Activated T-helper 2 cell treated with anti-CD3 and anti-CD28 coated beads, Interferon-gamma antibody, Interleukin-2, Interleukin-4, amounts not matched to agents 10 μg/mL and 5 μg/mL and 100 μg/mL, durations not matched to agents 14 hours and 24 hours and 36 hours (primary cell): ENCODE measurements around the gene BICRAL. TPM values are rescaled to one million over a fixed set of nuclear protein-coding genes. Genes with fewer than 3 reads are reported as not detected.
"Not testable (repeated sequence)": the region's sequence is repeated elsewhere in the genome, so short reads cannot be mapped to it uniquely, and the experiment has no call there.

Experiments
- DNase-seq: peaks from one replicate; pipeline ENCODE4 v3.0.0; 2021; ENCODE audit warnings: low spot score
- H3K27ac Mint-ChIP-seq: one replicate; pipeline ENCODE4 v1.8.0; 2021; ENCODE audit warnings: mixed read lengths
- H3K27me3 Mint-ChIP-seq: one replicate; pipeline ENCODE4 v1.8.0; 2021; ENCODE audit warnings: low read depth, mixed read lengths
- H3K36me3 Mint-ChIP-seq: one replicate; pipeline ENCODE4 v1.8.0; 2021; ENCODE audit warnings: low read depth, mixed read lengths
- H3K4me1 Mint-ChIP-seq: one replicate; pipeline ENCODE4 v1.8.0; 2021; ENCODE audit warnings: low read depth, mixed read lengths
- H3K4me3 Mint-ChIP-seq: one replicate; pipeline ENCODE4 v1.8.0; 2021; ENCODE audit warnings: low read depth, mild to moderate bottlenecking, moderate library complexity, mixed read lengths
- H3K9me3 Mint-ChIP-seq: one replicate; pipeline ENCODE4 v1.8.0; 2021; ENCODE audit warnings: mixed read lengths
- intact Hi-C: fragments of 100-400 bp; cut with micrococcal nuclease; formaldehyde crosslinking; loops from one replicate; pipeline ENCODE4 v1.15.1; 2023
- total RNA-seq: library from RNA; stranded (reverse); gene quantifications from 2 replicates; pipeline ENCODE4 v1.2.3, GENCODE V29; 2022

BICRAL gene
- total RNA-seq, 1 donor from 2014 or later = 14.4 TPM

- DNase-seq = no peak
- H3K27ac Mint-ChIP-seq = no peak overlapping the region
- peaks cover 39% of the 10 kb centered on the region for H3K4me1 Mint-ChIP-seq
- peaks cover 32% of the 10 kb centered on the region for H3K36me3 Mint-ChIP-seq
- H3K4me3 Mint-ChIP-seq = no peak overlapping the region
- no peaks in the 10 kb centered on the region for H3K9me3 Mint-ChIP-seq
- no peaks in the 10 kb centered on the region for H3K27me3 Mint-ChIP-seq
- intact Hi-C loops = no loop called here
These were observed 5.2 kb downstream of the BICRAL start for GRCh38 chr6:42787063-42787472.

- no peak overlapping the region for H3K4me3 Mint-ChIP-seq
- intact Hi-C loops = no loop called here
- H3K4me1 Mint-ChIP-seq = peaks cover 39% of the 10 kb centered on the region
- H3K27ac Mint-ChIP-seq = no peak overlapping the region
- no peaks in the 10 kb centered on the region for H3K9me3 Mint-ChIP-seq
- peaks cover 30% of the 10 kb centered on the region for H3K36me3 Mint-ChIP-seq
- H3K27me3 Mint-ChIP-seq = no peaks in the 10 kb centered on the region
- no peak for DNase-seq
These were observed 6.8 kb downstream of the BICRAL start for GRCh38 chr6:42788671-42789070.

GRCh38 chr6:42790549-42791181 lies 8.8 kb downstream of the BICRAL start:
- Mint-ChIP-seq H3K4me3 (no peak overlapping the region), H3K9me3 (no peaks in the 10 kb centered on the region), H3K27ac (peak overlapping the region; percentile 3), H3K36me3 (peaks cover 16% of the 10 kb centered on the region), H3K27me3 (no peaks in the 10 kb centered on the region), H3K4me1 (peaks cover 21% of the 10 kb centered on the region)
- intact Hi-C loops = no loop called here
- DNase-seq = no peak

GRCh38 chr6:42791706-42792320 lies 10.0 kb downstream of the BICRAL start:
- Mint-ChIP-seq H3K27me3 (no peaks in the 10 kb centered on the region), H3K9me3 (no peaks in the 10 kb centered on the region), H3K36me3 (peaks cover 16% of the 10 kb centered on the region), H3K27ac (no peak overlapping the region), H3K4me3 (no peak overlapping the region), H3K4me1 (peaks cover 21% of the 10 kb centered on the region)
- no peak for DNase-seq
- intact Hi-C loops = no loop called here

- Mint-ChIP-seq H3K36me3 (peaks cover under 1% of the 10 kb centered on the region), H3K4me3 (no peak overlapping the region), H3K27ac (no peak overlapping the region), H3K9me3 (no peaks in the 10 kb centered on the region), H3K27me3 (no peaks in the 10 kb centered on the region), H3K4me1 (peaks cover 4% of the 10 kb centered on the region)
- no peak for DNase-seq
- intact Hi-C loops = no loop called here
These were observed 13.8 kb downstream of the BICRAL start for GRCh38 chr6:42795651-42796050.

- H3K27me3 Mint-ChIP-seq = no peaks in the 10 kb centered on the region
- no peak overlapping the region for H3K27ac Mint-ChIP-seq
- H3K4me1 Mint-ChIP-seq = peaks cover 2% of the 10 kb centered on the region
- no peaks in the 10 kb centered on the region for H3K36me3 Mint-ChIP-seq
- no peak for DNase-seq
- no peaks in the 10 kb centered on the region for H3K9me3 Mint-ChIP-seq
- no peak overlapping the region for H3K4me3 Mint-ChIP-seq
- intact Hi-C loops = no loop called here
These were observed 14.3 kb downstream of the BICRAL start for GRCh38 chr6:42796171-42796570.

GRCh38 chr6:42797696-42798095 lies 15.8 kb downstream of the BICRAL start:
- H3K4me1 Mint-ChIP-seq, DNase-seq, H3K9me3 Mint-ChIP-seq, H3K4me3 Mint-ChIP-seq, intact Hi-C loops, H3K36me3 Mint-ChIP-seq, H3K27me3 Mint-ChIP-seq, H3K27ac Mint-ChIP-seq: not testable (repeated sequence)

- Mint-ChIP-seq H3K36me3 (peaks cover 7% of the 10 kb centered on the region), H3K4me3 (no peak overlapping the region), H3K9me3 (no peaks in the 10 kb centered on the region), H3K27me3 (no peaks in the 10 kb centered on the region), H3K27ac (no peak overlapping the region), H3K4me1 (no peaks in the 10 kb centered on the region)
- DNase-seq = no peak
- intact Hi-C loops = no loop called here
These were observed 23.5 kb downstream of the BICRAL start for GRCh38 chr6:42805297-42805861.

GRCh38 chr6:42806359-42806758 lies 24.5 kb downstream of the BICRAL start:
- H3K36me3 Mint-ChIP-seq, H3K4me1 Mint-ChIP-seq, DNase-seq, H3K27ac Mint-ChIP-seq, H3K27me3 Mint-ChIP-seq, H3K9me3 Mint-ChIP-seq, H3K4me3 Mint-ChIP-seq, intact Hi-C loops: not testable (repeated sequence)

GRCh38 chr6:42808492-42809483 lies 26.9 kb downstream of the BICRAL start:
- H3K27ac Mint-ChIP-seq = no peak overlapping the region
- H3K4me1 Mint-ChIP-seq = peaks cover 3% of the 10 kb centered on the region
- no peaks in the 10 kb centered on the region for H3K27me3 Mint-ChIP-seq
- H3K9me3 Mint-ChIP-seq = no peaks in the 10 kb centered on the region
- H3K4me3 Mint-ChIP-seq = no peak overlapping the region
- intact Hi-C loops = no loop called here
- no peak for DNase-seq
- peaks cover 9% of the 10 kb centered on the region for H3K36me3 Mint-ChIP-seq

- peaks cover 3% of the 10 kb centered on the region for H3K4me1 Mint-ChIP-seq
- H3K27ac Mint-ChIP-seq = no peak overlapping the region
- H3K9me3 Mint-ChIP-seq = no peaks in the 10 kb centered on the region
- no peak overlapping the region for H3K4me3 Mint-ChIP-seq
- H3K36me3 Mint-ChIP-seq = peaks cover 9% of the 10 kb centered on the region
- no peak for DNase-seq
- no peaks in the 10 kb centered on the region for H3K27me3 Mint-ChIP-seq
- intact Hi-C loops = no loop called here
These were observed 31.3 kb downstream of the BICRAL start for GRCh38 chr6:42813074-42813645.

GRCh38 chr6:42813906-42814444 lies 32.1 kb downstream of the BICRAL start:
- Mint-ChIP-seq H3K36me3 (peaks cover 5% of the 10 kb centered on the region), H3K4me1 (peaks cover 3% of the 10 kb centered on the region), H3K4me3 (no peak overlapping the region), H3K27ac (no peak overlapping the region), H3K27me3 (no peaks in the 10 kb centered on the region), H3K9me3 (no peaks in the 10 kb centered on the region)
- intact Hi-C loops = no loop called here
- DNase-seq = no peak
